Naive thymus-derived CD8-positive, alpha-beta T cell (primary cell): Measurements from ENCODE around the gene MAN1B1. TPM values are rescaled to one million over a fixed set of nuclear protein-coding genes. Genes with fewer than 3 reads are reported as not detected.

Experiments used
- ATAC-seq, 2 donors: fragments of 150-1000 bp; cut with Tn5 transposase in 1 of 2; sonication (Bioruptor Pico), chemical (Tn5 transposase) in 1 of 2; 1 replicate in 1 of 2; 2 replicates in 1 of 2; pipeline ENCODE4 v1.10.0; 2021; ENCODE audit warnings: mild to moderate bottlenecking in 2 of 2, moderate library complexity in 2 of 2
- POLR2A ChIA-PET: fragments of 350-600 bp; sonication (Branson Sonifier 250); formaldehyde crosslinking; loops from one replicate; lab custom pipeline; 2021; ENCODE audit warnings: antibody characterized with exemption; lab: Charles Lee
- DNase-seq, 10 donors: peaks; one replicate each; pipeline versions ENCODE4 v3.0.0 to v3.0.0-alpha.2; 2020 to 2022
- H3K27ac Mint-ChIP-seq, 10 donors: one replicate each; pipeline ENCODE4 v1.8.0; 2020 to 2022; ENCODE audit warnings: mild to moderate bottlenecking in 10 of 10, mixed read lengths in 10 of 10, moderate library complexity in 4 of 10, inconsistent platforms in 1 of 10
- H3K27me3 Mint-ChIP-seq, 5 donors: one replicate each; pipeline ENCODE4 v1.8.0; 2021 to 2022; ENCODE audit warnings: mixed read lengths in 5 of 5
- H3K36me3 Mint-ChIP-seq, 3 donors: one replicate each; pipeline ENCODE4 v1.8.0; 2020 to 2022; ENCODE audit warnings: mixed read lengths in 3 of 3, mild to moderate bottlenecking in 2 of 3, inconsistent platforms in 1 of 3
- H3K4me1 Mint-ChIP-seq, 4 donors: one replicate each; pipeline ENCODE4 v1.8.0; 2021 to 2022; ENCODE audit warnings: mixed read lengths in 4 of 4
- H3K4me3 Mint-ChIP-seq, 10 donors: one replicate each; pipeline ENCODE4 v1.8.0; 2020 to 2022; ENCODE audit warnings: mild to moderate bottlenecking in 10 of 10, mixed read lengths in 10 of 10, moderate library complexity in 6 of 10, inconsistent platforms in 1 of 10
- H3K9me3 Mint-ChIP-seq, 9 donors: one replicate each; pipeline ENCODE4 v1.8.0; 2020 to 2022; ENCODE audit warnings: mixed read lengths in 9 of 9, mild to moderate bottlenecking in 3 of 9, inconsistent platforms in 1 of 9, moderate library complexity in 1 of 9
- polyA plus RNA-seq, 3 donors: library from polyadenylated mRNA; unstranded; fragments of 300-500 nt; fragmentation: Illumina TruSeq; gene quantifications; one replicate each; pipeline ENCODE4 v1.2.3, GENCODE V29; 2021
- total RNA-seq, 8 experiments: library from RNA in 2 of 8; stranded (reverse) in 2 of 8; gene quantifications; one replicate each; pipeline ENCODE4 v1.2.3 and lab custom pipeline; 2021 to 2026

The MAN1B1 gene
- total and polyA plus RNA-seq, 5 experiments from 2014 or later, result 30.6 to 73.2 (median 46.6) TPM

- POLR2A ChIA-PET, result no interaction called here
- Mint-ChIP-seq H3K9me3 (peaks cover 0 to 2% (median 0%) of the 10 kb centered on the region in 9 donors), H3K27ac (peak overlapping the region in 1 of 10 donors; percentile 43), H3K4me3 (no peak overlapping the region), H3K27me3 (peaks cover 4 to 16% (median 6%) of the 10 kb centered on the region in 5 donors), H3K36me3 (no peaks in the 10 kb centered on the region), H3K4me1 (peaks cover 0 to 5% (median 3%) of the 10 kb centered on the region in 4 donors)
- ATAC-seq (no peak), DNase-seq (no peak)
Measured at GRCh38 chr9:137149942-137150616, 63.3 kb downstream of the MAN1B1 start.

- no peaks in the 10 kb centered on the region for H3K36me3 Mint-ChIP-seq
- peaks cover 4 to 24% (median 8%) of the 10 kb centered on the region in 5 donors for H3K27me3 Mint-ChIP-seq
- H3K4me3 Mint-ChIP-seq, result no peak overlapping the region
- DNase-seq, result peak in 1 of 10 donors; percentile 36
- peak overlapping the region in 3 of 10 donors; percentile 27 to 83 (median 48) for H3K27ac Mint-ChIP-seq
- POLR2A ChIA-PET, result interaction anchor here (1.0 kb wide), 1 partner anchor 21 kb away, joined by 3 read pairs; no protein-coding TSS in a partner anchor
- peaks cover 0 to 2% (median 0%) of the 10 kb centered on the region in 9 donors for H3K9me3 Mint-ChIP-seq
- H3K4me1 Mint-ChIP-seq, result peaks cover 0 to 5% (median 3%) of the 10 kb centered on the region in 4 donors
- peak in 1 of 2 donors; percentile 12 for ATAC-seq
Measured at GRCh38 chr9:137150617-137151457, 64.1 kb downstream of the MAN1B1 start.

GRCh38 chr9:137152844-137153405, 66.1 kb downstream of the MAN1B1 start:
- POLR2A ChIA-PET, result no interaction called here
- ATAC-seq (no peak), DNase-seq (no peak)
- Mint-ChIP-seq H3K9me3 (no peaks in the 10 kb centered on the region), H3K27ac (no peak overlapping the region), H3K4me3 (no peak overlapping the region), H3K27me3 (peaks cover 1 to 30% (median 4%) of the 10 kb centered on the region in 5 donors), H3K4me1 (peaks cover 2 to 15% (median 7%) of the 10 kb centered on the region in 4 donors), H3K36me3 (no peaks in the 10 kb centered on the region)

- Mint-ChIP-seq H3K27ac (no peak overlapping the region), H3K36me3 (peaks cover 0 to 4% (median 0%) of the 10 kb centered on the region in 3 donors), H3K4me3 (peak overlapping the region in 9 of 10 donors; percentile 51 to 72 (median 62)), H3K27me3 (peaks cover 12 to 60% (median 26%) of the 10 kb centered on the region in 5 donors), H3K4me1 (peaks cover 9 to 27% (median 17%) of the 10 kb centered on the region in 4 donors), H3K9me3 (no peaks in the 10 kb centered on the region)
- DNase-seq (peak; percentile 25 to 74 (median 48)), ATAC-seq (peak; percentile 75 to 79)
- POLR2A ChIA-PET, result interaction anchor here (0.6 to 1.5 kb wide), 5 partner anchors 19 to 83 kb away, joined by 3 to 7 read pairs (median 4); partner anchors contain the start of gene UAP1L1
Measured at GRCh38 chr9:137156567-137157375, 70.0 kb downstream of the MAN1B1 start.

GRCh38 chr9:137157618-137158415, 71.0 kb downstream of the MAN1B1 start:
- DNase-seq (no peak), ATAC-seq (no peak)
- peaks cover 0 to 4% (median 0%) of the 10 kb centered on the region in 3 donors for H3K36me3 Mint-ChIP-seq
- POLR2A ChIA-PET, result interaction anchor here (0.6 to 1.5 kb wide), 5 partner anchors 19 to 82 kb away, joined by 3 to 7 read pairs (median 3); partner anchors contain the start of gene UAP1L1
- H3K4me1 Mint-ChIP-seq, result peaks cover 9 to 28% (median 18%) of the 10 kb centered on the region in 4 donors
- H3K9me3 Mint-ChIP-seq, result no peaks in the 10 kb centered on the region
- H3K27me3 Mint-ChIP-seq, result peaks cover 12 to 66% (median 26%) of the 10 kb centered on the region in 5 donors
- H3K4me3 Mint-ChIP-seq, result peak overlapping the region in 6 of 10 donors; percentile 26 to 61 (median 50)
- H3K27ac Mint-ChIP-seq, result peak overlapping the region in 1 of 10 donors; percentile 65

- no peak overlapping the region for H3K27ac Mint-ChIP-seq
- peak overlapping the region in 1 of 10 donors; percentile 39 for H3K4me3 Mint-ChIP-seq
- POLR2A ChIA-PET, result interaction anchor here (0.6 kb wide), 1 partner anchor 43 kb away, joined by 3 read pairs; no protein-coding TSS in a partner anchor
- DNase-seq (no peak), ATAC-seq (no peak)
- H3K36me3 Mint-ChIP-seq, result peaks cover 0 to 4% (median 0%) of the 10 kb centered on the region in 3 donors
- H3K4me1 Mint-ChIP-seq, result peaks cover 9 to 28% (median 19%) of the 10 kb centered on the region in 4 donors
- H3K27me3 Mint-ChIP-seq, result peaks cover 13 to 72% (median 28%) of the 10 kb centered on the region in 5 donors
- H3K9me3 Mint-ChIP-seq, result no peaks in the 10 kb centered on the region
Measured at GRCh38 chr9:137158625-137159024, 71.8 kb downstream of the MAN1B1 start.

Other genes starting within 250 kb of the MAN1B1 start
Only the 30 nearest of the 36 such genes appear.
- gene FBXW5, start 142.2 kb upstream of the MAN1B1 start, total RNA-seq, result 10 to 100 TPM; 93.1 TPM
- 10 to 100 TPM; 62.9 to 92.1 (median 83.7) TPM for gene FBXW5, start 142.2 kb upstream of the MAN1B1 start, polyA plus RNA-seq
- gene C8G, start 141.7 kb upstream of the MAN1B1 start, total RNA-seq, result under 1 TPM in 1 of 2 experiments, not detected in 1; 0.99 TPM
- 1 to 10 TPM in 1 of 3 donors, not detected in 2; 1.6 TPM for gene C8G, start 141.7 kb upstream of the MAN1B1 start, polyA plus RNA-seq
- 1 to 10 TPM; 2.6 to 2.7 TPM for gene LCN12, start 134.7 kb upstream of the MAN1B1 start, total RNA-seq
- not detected for gene LCN12, start 134.7 kb upstream of the MAN1B1 start, polyA plus RNA-seq
- gene PTGDS, start 109.5 kb upstream of the MAN1B1 start, total RNA-seq, result under 1 TPM in 1 of 2 experiments, not detected in 1; 0.58 TPM
- 1 to 10 TPM in 1 of 3 donors, under 1 TPM in 1, not detected in 1; 0.31 to 3.2 TPM for gene PTGDS, start 109.5 kb upstream of the MAN1B1 start, polyA plus RNA-seq
- under 1 TPM; 0.44 to 0.74 TPM for gene LCNL1, start 104.0 kb upstream of the MAN1B1 start, total RNA-seq
- gene LCNL1, start 104.0 kb upstream of the MAN1B1 start, polyA plus RNA-seq, result not detected
- 100 to 1,000 TPM; 129 to 137 TPM for gene PAXX, start 94.6 kb upstream of the MAN1B1 start, total RNA-seq
- 100 to 1,000 TPM; 104 to 119 (median 112) TPM for gene PAXX, start 94.6 kb upstream of the MAN1B1 start, polyA plus RNA-seq
- gene CLIC3, start 90.4 kb upstream of the MAN1B1 start, total RNA-seq, result 10 to 100 TPM; 11.1 to 13.5 TPM
- gene CLIC3, start 90.4 kb upstream of the MAN1B1 start, polyA plus RNA-seq, result 10 to 100 TPM in 2 of 3 donors, 1 to 10 TPM in 1; 7.0 to 30.2 (median 16.9) TPM
- 10 to 100 TPM; 37.0 to 41.5 TPM for gene ABCA2, start 58.7 kb upstream of the MAN1B1 start, total RNA-seq
- 1 to 10 TPM; 3.9 to 9.4 (median 4.7) TPM for gene ABCA2, start 58.7 kb upstream of the MAN1B1 start, polyA plus RNA-seq
- under 1 TPM in 1 of 2 experiments, not detected in 1; 0.13 TPM for gene FUT7, start 54.9 kb upstream of the MAN1B1 start, total RNA-seq
- 1 to 10 TPM; 1.2 to 1.6 (median 1.6) TPM for gene FUT7, start 54.9 kb upstream of the MAN1B1 start, polyA plus RNA-seq
- 1 to 10 TPM; 2.8 to 4.3 TPM for gene NPDC1, start 40.8 kb upstream of the MAN1B1 start, total RNA-seq
- 1 to 10 TPM; 2.1 to 9.3 (median 4.2) TPM for gene NPDC1, start 40.8 kb upstream of the MAN1B1 start, polyA plus RNA-seq
- not detected for gene ENTPD2, start 32.9 kb upstream of the MAN1B1 start, total RNA-seq
- not detected for gene ENTPD2, start 32.9 kb upstream of the MAN1B1 start, polyA plus RNA-seq
- under 1 TPM; 0.27 to 0.44 TPM for gene SAPCD2, start 16.4 kb upstream of the MAN1B1 start, total RNA-seq
- under 1 TPM in 2 of 3 donors, not detected in 1; 0.23 to 0.27 TPM for gene SAPCD2, start 16.4 kb upstream of the MAN1B1 start, polyA plus RNA-seq
- 10 to 100 TPM; 25.2 to 28.7 TPM for gene UAP1L1, start 9.5 kb upstream of the MAN1B1 start, total RNA-seq
- 1 to 10 TPM; 2.3 to 7.8 (median 2.8) TPM for gene UAP1L1, start 9.5 kb upstream of the MAN1B1 start, polyA plus RNA-seq
- 100 to 1,000 TPM; 278 to 298 TPM for gene DPP7, start 27.7 kb downstream of the MAN1B1 start, total RNA-seq
- gene DPP7, start 27.7 kb downstream of the MAN1B1 start, polyA plus RNA-seq, result 100 to 1,000 TPM in 2 of 3 donors, 10 to 100 TPM in 1; 98.7 to 126 (median 121) TPM
- not detected for gene GRIN1, start 52.2 kb downstream of the MAN1B1 start, total RNA-seq
- gene GRIN1, start 52.2 kb downstream of the MAN1B1 start, polyA plus RNA-seq, result not detected
- not detected for gene LRRC26, start 83.1 kb downstream of the MAN1B1 start, total RNA-seq
- gene LRRC26, start 83.1 kb downstream of the MAN1B1 start, polyA plus RNA-seq, result not detected
- not detected for gene TMEM210, start 85.1 kb downstream of the MAN1B1 start, total RNA-seq
- not detected for gene TMEM210, start 85.1 kb downstream of the MAN1B1 start, polyA plus RNA-seq
- gene ANAPC2, start 101.6 kb downstream of the MAN1B1 start, total RNA-seq, result 100 to 1,000 TPM; 143 to 146 TPM
- 1 to 10 TPM; 3.4 to 5.9 (median 4.3) TPM for gene ANAPC2, start 101.6 kb downstream of the MAN1B1 start, polyA plus RNA-seq
- 10 to 100 TPM; 39.2 to 43.4 TPM for gene SSNA1, start 101.7 kb downstream of the MAN1B1 start, total RNA-seq
- 100 to 1,000 TPM in 2 of 3 donors, 10 to 100 TPM in 1; 97.8 to 123 (median 119) TPM for gene SSNA1, start 101.7 kb downstream of the MAN1B1 start, polyA plus RNA-seq
- gene TPRN, start 113.8 kb downstream of the MAN1B1 start, total RNA-seq, result 10 to 100 TPM; 10.1 TPM
- under 1 TPM; 0.15 to 0.42 (median 0.39) TPM for gene TPRN, start 113.8 kb downstream of the MAN1B1 start, polyA plus RNA-seq
- gene TMEM203, start 118.7 kb downstream of the MAN1B1 start, total RNA-seq, result 10 to 100 TPM; 42.7 to 43.0 TPM
- gene TMEM203, start 118.7 kb downstream of the MAN1B1 start, polyA plus RNA-seq, result 100 to 1,000 TPM; 128 to 163 (median 155) TPM
- gene NDOR1, start 118.7 kb downstream of the MAN1B1 start, total RNA-seq, result 10 to 100 TPM; 35.0 to 39.8 TPM
- 1 to 10 TPM; 2.4 to 9.5 (median 5.7) TPM for gene NDOR1, start 118.7 kb downstream of the MAN1B1 start, polyA plus RNA-seq
- gene RNF208, start 135.3 kb downstream of the MAN1B1 start, total RNA-seq, result 1 to 10 TPM in 1 of 2 experiments, under 1 TPM in 1; 0.91 to 1.7 TPM
- not detected for gene RNF208, start 135.3 kb downstream of the MAN1B1 start, polyA plus RNA-seq
- gene CYSRT1, start 138.2 kb downstream of the MAN1B1 start, total RNA-seq, result under 1 TPM; 0.30 to 0.47 TPM
- gene CYSRT1, start 138.2 kb downstream of the MAN1B1 start, polyA plus RNA-seq, result not detected
- gene RNF224, start 140.5 kb downstream of the MAN1B1 start, total RNA-seq, result under 1 TPM in 1 of 2 experiments, not detected in 1; 0.21 TPM
- gene RNF224, start 140.5 kb downstream of the MAN1B1 start, polyA plus RNA-seq, result not detected
- gene SLC34A3, start 143.9 kb downstream of the MAN1B1 start, total RNA-seq, result not detected
- not detected for gene SLC34A3, start 143.9 kb downstream of the MAN1B1 start, polyA plus RNA-seq
- gene TUBB4B, start 154.3 kb downstream of the MAN1B1 start, total RNA-seq, result 10 to 100 TPM; 60.2 TPM
- 10 to 100 TPM; 10.8 to 23.4 (median 22.5) TPM for gene TUBB4B, start 154.3 kb downstream of the MAN1B1 start, polyA plus RNA-seq
- not detected for gene STPG3, start 164.3 kb downstream of the MAN1B1 start, total RNA-seq
- not detected for gene STPG3, start 164.3 kb downstream of the MAN1B1 start, polyA plus RNA-seq
- gene NELFB, start 168.3 kb downstream of the MAN1B1 start, total RNA-seq, result 10 to 100 TPM; 42.4 to 45.9 TPM
- gene NELFB, start 168.3 kb downstream of the MAN1B1 start, polyA plus RNA-seq, result 10 to 100 TPM; 20.4 to 29.7 (median 25.0) TPM
- gene TOR4A, start 190.7 kb downstream of the MAN1B1 start, total RNA-seq, result 1 to 10 TPM in 1 of 2 experiments, under 1 TPM in 1; 0.91 to 1.4 TPM
- under 1 TPM in 2 of 3 donors, not detected in 1; 0.12 to 0.15 TPM for gene TOR4A, start 190.7 kb downstream of the MAN1B1 start, polyA plus RNA-seq